Sigmoid colon (tissue), 4 donors: Measurements from ENCODE around the gene PSMA6.

Experiments used
- POLR2A ChIP-seq, 2 donors: fragments of 450-650 bp; IDR thresholded peaks; one replicate each; pipeline ENCODE4 v1.6.1; 2016; ENCODE audit warnings: antibody characterized with exemption in 2 of 2, mild to moderate bottlenecking in 2 of 2, moderate library complexity in 2 of 2
- POLR2AphosphoS5 ChIP-seq, 4 donors: sonication (generic); formaldehyde crosslinking; IDR thresholded peaks; one replicate each; pipeline ENCODE4 v1.6.1; 2017; ENCODE audit warnings: antibody characterized with exemption in 4 of 4
- TF ChIP-seq, protein P1 (sequence below), 4 experiments: fragments of 450-650 bp in 3 of 4; fragments of 200-600 bp in 1 of 4; IDR thresholded peaks; one replicate each; pipeline ENCODE4 v1.5.1; 2016 to 2019; ENCODE audit warnings: antibody characterized with exemption in 4 of 4, mild to moderate bottlenecking in 3 of 4, moderate library complexity in 2 of 4

DNA sequence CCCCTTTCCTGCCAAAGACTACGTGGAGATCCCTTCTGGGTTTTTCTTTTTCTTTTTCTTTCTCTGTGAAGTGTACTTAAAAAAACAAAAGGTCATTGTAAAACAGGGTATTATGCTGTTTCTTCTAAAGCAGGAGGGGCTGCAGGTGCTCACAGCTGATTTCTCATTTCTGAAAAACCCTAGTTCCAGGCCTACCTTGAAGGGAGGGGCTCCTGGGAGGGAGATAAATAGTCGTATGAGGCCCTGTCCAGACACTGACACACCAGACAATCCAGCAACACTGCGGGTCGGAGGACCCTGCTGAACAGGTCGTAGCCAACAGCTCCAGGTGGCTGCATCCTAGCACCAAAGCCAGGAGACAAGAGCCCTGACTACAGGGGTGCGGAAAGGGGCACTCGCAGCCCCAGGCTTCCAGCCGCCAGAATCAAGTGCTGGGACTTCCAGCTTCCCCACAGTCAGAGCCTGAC lies 41.1 kb downstream of the PSMA6 start:
- no peak for TF ChIP-seq POLR2AphosphoS5 (IDR thresholded peaks at IDR 0.05)
- TF ChIP-seq POLR2A (IDR thresholded peaks at IDR 0.05) = no peak
- TF ChIP-seq, protein P1, sequence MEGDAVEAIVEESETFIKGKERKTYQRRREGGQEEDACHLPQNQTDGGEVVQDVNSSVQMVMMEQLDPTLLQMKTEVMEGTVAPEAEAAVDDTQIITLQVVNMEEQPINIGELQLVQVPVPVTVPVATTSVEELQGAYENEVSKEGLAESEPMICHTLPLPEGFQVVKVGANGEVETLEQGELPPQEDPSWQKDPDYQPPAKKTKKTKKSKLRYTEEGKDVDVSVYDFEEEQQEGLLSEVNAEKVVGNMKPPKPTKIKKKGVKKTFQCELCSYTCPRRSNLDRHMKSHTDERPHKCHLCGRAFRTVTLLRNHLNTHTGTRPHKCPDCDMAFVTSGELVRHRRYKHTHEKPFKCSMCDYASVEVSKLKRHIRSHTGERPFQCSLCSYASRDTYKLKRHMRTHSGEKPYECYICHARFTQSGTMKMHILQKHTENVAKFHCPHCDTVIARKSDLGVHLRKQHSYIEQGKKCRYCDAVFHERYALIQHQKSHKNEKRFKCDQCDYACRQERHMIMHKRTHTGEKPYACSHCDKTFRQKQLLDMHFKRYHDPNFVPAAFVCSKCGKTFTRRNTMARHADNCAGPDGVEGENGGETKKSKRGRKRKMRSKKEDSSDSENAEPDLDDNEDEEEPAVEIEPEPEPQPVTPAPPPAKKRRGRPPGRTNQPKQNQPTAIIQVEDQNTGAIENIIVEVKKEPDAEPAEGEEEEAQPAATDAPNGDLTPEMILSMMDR (IDR thresholded peaks at IDR 0.05) = no peak
